IPS-NIHi7 (cell line): Measurements from ENCODE around the gene DENND2A.
"Not testable (repeated sequence)": the region's sequence is repeated elsewhere in the genome, so short reads cannot be mapped to it uniquely, and the experiment has no call there.

Experiments used
- DNase-seq: peaks from one replicate; pipeline ENCODE4 v3.0.0; 2012; ENCODE audit warnings: mixed read lengths; ENCODE audit errors: extremely low spot score

DENND2A gene

DNA sequence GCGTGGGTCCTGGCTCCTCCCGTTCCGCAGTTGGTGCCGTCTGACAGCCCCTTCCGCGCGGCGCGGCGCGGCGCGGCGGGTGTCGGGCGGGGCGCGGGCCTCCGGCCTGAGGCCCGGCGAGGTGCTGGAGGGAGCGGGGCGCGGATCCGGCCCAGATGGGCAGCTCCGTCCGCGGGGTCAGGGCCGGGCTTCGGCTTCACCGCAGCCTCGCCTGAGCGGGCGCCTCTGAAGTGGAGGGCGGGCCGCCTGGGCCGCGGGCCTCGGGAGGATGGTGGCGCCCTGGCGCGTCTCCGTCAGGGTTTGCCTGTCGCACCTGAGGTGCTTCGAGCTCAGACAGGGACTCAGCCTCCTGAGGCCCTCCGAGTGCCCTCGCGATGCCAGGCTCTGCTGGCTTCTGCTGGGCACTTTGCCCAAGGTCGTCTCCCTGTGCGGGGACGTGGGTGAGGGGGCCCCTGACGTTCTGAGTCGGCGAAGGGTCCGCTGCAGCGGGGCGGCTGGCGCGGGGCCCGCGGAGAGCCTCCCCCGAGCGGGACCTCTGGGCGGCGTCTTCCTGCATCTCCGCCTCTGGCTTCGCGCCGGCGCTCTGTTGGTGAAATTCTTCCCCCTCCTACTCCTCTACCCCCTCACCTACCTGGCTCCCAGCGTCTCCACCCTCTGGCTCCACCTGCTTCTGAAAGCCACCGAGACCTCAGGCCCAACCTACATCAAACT is 32.6 kb upstream of the DENND2A start:
- peak; percentile 77 for DNase-seq

DNA sequence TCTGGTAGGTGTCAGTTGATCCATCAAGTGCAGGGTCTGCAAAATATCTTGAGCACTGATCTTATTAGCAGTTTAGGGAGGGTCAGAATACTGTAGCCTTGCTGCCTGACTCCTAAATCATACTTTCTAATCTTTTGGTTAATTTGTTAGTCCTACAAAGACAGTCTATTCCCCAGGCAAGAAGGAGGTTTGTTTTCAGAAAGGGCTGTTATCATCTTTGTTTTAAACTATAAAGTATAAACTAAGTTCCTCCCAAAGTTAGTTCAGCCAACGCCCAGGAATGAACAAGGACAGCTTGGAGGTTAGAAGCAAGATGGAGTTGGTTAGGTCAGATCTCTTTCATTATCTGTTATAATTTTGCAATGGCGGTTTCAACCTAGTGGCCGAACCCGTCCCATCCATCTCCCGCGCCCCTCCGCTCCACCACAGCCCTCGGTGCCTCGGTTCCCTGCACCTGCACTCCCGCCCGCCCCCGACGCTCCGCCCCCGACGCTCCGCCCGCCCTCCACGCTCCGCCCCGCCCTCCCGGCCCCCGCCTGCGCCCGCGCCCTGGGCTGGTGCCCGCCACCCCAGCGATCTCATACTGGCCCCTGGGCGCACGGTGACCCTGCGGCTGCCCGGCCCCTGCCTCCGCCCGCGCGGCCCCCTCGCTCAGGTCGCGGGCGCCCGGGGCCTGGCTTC is 31.9 kb upstream of the DENND2A start, which contains the start of gene ADCK2:
TSS of gene ADCK2 (plus strand) at position 564 of the 681 bp plus-strand sequence. CDS start 386 bp downstream, outside the sequence.
- DNase-seq: peak; percentile 94

DNA sequence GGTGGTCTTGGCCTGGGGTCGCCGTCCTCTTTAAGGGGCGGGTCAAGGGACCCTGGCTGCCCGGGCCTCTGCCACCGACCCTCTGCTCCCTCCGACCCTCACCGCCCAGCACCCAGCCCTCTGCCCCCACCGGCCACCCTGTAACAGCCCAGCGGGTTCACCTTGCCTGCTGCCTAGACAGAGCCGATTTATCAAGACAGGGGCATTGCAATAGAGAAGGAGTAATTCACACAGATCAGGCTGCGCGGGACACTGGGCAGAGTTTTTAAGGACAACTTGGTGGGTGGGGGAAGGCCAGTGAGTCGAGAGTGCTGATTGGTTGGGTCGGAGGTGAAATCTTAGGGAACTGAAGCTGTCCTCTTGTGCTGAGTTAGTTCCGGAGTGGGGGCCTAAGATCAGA is 31.4 kb upstream of the DENND2A start:
- DNase-seq: no peak

DNA sequence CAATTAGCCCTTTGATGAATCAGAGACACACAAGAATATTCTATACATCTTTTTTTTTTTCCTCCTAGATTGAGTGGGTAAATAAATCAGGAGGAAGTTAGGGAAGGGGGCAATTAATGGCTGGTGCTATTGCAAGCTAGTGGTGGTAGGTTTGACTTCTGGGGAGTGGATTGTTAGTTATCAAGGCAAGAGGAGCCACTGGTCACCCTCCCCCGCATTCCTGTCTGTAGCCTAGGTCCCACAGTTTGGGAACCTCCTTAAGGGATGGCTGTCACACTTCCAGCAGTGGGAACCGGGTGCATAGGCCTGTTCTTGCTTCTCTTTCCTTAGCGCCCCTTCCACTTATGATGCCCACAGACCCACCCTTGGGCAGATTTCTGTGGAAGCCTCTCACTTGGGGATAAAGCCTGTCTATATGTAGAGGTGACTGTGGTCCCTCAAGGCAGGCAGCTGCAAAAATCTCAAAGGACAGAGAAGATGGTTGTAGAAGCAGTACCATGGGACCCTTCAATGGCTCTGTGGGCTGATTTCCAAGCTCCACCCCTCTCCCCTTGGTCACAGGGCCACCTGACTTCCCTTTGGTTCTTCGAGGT is 29.8 kb upstream of the DENND2A start:
- DNase-seq: no peak

DNA sequence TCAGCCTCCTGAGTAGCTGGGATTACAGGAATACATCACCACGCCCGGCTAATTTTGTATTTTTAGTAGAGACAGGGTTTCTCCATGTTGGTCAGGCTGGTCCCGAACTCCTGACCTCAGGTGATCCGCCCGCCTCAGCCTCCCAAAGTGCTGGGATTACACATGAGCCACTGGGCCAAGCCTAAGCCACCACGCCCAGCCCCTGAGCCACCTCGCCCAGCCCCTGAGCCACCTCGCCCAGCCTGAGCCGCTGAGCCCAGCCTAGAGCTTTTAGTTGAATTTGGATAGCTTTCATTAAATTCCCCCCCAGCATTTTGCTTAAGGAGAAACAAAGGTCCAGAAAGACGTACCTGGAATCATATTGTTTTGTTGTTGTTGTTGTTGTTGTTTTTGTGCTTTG is 29.2 kb upstream of the DENND2A start:
- DNase-seq: not testable (repeated sequence)

DNA sequence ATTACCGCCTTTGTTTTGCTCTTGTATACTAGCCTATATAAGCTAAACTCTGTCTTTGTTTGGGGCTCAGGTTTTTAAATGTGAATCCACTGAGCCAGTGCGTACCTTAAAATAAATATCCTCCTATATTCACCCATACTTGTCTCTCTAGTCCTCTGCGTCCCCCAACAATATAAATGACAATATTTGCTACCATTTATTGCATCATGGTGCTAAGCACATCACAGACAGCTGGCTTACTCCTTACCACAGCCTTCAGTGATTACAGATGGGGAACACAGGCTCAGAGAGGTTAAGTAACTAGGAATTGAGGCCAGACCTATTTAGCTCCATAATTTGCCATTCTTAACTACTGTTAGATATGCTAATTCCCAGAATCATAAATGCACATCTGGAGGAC is 28.7 kb upstream of the DENND2A start:
- no peak for DNase-seq

DNA sequence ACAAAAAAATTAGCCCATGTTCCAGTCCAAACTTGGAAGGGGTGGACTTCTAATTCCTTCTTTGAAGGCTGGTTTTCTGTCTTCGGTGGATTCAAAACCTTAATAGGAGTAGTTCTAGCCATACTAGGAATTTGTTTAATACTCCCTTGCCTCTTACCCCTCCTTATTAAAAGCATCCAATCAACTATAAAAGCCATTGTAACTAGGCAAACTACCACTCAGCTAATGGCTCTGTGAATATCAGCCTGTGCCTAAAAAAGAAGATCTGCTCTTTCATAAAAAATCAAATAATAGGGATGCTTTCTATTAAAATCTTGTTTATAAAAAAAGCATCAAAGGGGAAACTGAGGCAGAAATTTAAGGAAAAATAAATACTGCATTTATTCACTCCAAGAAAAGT is 28.0 kb upstream of the DENND2A start:
- no peak for DNase-seq

DNA sequence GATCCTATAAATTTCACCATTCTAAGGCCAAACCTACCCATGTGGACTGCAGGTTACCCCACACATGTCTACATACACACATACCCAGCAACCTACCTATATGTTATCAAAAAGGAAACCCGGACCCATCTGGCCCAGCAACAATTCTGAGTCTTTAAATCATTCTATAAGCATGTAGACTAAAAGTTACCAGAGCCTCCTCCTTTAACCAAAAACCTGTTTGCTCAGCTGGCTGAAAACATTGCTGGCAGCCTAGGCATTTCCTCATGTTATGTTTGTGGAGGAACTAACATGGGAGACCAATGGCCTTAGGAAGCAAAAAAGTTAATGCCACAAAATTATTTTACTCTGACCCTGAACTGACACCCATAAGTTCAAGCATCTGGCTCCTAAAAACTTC is 26.9 kb upstream of the DENND2A start:
- DNase-seq: no peak

DNA sequence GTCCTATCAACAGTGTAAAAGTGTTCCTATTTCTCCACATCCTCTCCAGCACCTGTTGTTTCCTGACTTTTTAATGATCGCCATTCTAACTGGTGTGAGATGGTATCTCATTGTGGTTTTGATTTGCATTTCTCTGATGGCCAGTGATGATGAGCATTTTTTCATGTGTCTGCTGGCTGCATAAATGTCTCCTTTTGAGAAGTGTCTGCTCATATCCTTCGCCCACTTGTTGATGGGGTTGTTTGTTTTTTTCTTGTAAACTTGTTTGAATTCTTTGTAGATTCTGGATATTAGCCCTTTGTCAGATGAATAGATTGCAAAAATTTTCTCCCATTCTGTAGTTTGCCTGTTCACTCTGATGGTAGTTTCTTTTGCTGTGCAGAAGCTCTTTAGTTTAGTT is 22.3 kb upstream of the DENND2A start:
- not testable (repeated sequence) for DNase-seq

DNA sequence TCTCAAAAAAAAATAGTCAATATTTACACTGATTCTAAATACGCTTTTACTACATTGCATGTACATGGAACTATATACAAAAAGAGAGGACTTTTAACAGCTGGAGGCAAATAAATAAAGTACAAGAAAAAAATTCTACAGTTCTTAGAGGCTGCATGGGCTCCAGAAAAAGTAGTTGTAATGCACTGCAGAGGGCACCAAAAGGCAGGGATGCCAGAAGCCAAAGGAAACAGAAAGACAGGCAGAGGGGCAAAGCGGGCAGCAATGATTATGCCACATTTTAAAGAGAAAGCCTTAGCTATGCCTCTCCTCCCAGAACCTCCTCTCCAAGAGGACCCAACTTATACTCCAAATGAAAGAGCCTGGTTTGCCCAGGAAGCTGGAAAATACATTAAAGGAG is 20.5 kb upstream of the DENND2A start:
- no peak for DNase-seq

DNA sequence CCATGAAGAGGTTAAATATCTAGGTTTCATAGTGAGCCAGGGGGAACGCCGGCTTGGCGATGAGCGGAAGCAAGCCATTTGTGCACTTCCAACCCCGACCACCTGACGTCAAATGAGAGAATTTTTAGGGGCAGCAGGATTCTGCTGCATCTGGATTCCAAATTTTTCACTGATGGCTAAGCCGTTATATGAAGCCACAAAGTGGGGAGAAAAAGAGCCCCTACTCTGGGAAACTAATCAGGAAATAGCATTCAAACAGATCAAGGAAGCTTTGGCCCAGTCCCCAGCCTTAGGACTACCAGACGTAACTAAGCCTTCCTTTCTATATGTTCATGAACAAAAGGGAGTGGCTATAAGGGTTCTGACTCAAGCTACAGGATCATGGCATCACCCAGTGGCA is 19.2 kb upstream of the DENND2A start:
- no peak for DNase-seq

DNA sequence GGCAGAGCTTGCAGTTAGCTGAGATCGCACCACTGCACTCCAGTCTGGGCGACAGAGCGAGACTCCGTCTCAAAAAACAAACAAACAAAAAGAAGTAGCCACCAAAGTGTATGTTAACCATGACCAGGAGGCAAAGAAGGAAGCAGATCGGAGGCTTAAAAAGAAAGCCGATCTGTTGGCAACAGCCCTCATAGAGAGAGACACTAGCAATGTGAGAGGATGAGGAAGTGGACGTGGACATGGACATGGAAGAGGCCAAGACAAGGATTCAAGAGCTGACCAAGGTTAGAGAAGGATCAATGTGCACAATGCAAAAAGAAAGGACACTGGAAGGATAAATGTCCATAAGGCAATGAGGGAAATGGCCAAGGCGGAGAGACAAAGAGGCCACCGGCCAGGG is 17.3 kb upstream of the DENND2A start:
- no peak for DNase-seq

DNA sequence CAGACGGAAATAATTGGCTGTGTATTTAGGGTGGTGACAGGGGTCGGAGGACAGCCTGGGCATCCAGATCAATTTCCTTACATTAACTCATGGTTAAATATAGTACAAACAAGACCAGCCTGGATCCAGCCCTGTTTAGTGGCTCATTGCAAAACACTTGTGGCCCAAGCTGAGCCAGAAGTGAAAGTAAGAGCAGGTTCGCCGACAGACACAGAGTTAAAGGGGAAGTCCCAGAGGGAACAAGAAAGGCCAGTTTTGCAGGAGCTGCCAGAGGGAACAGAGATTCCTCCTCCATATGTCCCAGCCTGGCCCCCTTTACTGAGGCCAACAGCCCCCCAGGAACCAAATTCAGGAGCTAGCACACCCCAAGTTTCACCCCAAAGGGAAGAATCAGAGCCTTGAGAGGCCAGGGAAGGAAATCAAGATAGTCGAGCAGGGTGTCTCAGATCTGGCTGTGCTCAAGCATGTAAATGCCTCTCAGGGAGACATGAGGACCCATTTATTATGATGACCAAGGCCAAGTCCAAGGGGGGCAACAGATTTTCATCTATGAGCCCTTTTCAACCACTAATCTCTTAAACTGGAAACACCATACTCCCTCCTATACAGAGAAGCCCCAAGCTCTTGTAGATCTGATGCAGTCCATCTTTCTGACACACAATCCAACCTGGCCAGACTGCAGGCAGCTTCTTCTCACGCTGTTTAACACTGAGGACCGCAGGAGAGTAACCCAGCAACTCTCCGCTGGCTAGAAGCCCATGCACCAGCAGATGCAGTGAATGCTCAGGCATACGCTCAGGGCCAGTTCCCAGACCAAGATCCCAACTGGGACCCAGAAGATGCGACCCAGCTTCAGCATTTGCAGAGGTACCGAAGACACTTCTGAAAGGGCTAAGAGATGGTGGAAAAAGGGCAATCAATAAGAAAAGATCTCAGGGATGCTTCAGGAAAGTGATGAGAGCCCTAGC is 16.2 kb upstream of the DENND2A start:
- DNase-seq: no peak

DNA sequence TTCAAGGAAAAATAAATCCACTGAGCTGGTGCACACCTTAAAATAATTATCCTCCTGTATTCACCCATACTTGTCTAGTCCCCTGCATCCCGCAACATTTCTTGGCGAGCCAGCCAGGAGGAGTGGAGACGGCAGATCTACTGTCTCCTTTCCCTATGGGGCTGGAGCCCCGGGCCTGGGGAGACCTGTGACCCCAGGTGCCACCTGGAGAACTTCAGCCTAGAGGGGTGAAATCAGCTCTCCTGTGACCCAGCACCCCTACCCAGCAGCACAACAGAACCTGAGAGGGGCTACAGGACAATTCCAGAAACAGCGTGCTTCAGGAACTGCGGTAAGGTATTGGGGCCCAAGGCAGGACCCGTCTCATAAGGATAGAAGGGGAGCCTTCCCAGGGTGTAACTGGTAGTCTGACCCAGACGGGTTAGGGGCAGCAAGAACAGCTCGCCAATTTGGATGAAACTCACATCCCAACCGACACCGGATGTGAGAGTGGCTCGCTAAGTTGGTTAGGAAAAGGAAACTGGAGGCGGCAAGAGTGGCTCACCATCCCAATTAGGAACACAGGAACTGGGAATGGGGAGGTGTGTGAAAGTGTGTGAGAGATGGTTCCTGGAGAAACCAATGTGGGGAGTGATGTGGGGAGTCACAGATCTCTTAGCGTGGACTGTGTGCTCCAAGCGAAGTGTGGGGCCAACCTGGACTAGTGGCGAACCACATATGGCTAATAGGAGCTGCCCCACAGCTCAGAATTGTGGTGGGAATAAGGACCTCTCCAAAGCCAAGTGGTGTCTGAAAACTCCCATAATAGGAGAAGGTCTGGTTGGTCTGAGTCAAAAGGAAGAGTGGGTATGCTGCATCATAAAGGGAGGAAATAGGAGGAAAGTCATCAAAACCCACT is 15.1 kb upstream of the DENND2A start:
- DNase-seq: no peak

DNA sequence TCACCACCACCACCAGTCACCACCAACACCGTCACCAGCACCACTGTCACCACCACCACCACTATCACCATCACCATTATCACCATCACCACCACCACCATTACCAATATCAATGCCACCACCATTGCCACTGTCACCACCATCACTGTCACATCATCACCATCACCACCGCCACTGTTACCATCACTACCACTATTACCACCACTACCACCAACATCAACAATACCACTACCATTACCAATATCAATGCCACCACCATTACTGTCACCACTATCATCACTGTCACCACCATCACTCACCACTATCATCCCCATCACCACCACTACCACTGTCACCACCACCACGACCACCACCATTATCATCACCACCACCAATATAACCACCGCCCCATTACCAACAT is 14.0 kb upstream of the DENND2A start:
- DNase-seq: no peak

DNA sequence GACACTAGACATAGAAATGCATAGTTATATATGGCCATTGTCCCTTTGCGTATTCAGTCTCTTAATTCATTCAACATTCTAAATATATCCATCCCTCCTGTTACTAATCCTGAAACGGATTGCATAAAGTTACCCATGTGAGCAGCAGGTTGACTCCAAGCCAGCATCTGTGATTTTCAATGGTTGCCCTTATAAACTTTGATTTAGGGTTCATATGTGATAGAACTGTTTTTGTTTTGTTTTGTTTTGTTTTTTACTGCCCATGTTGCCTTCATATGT is 13.4 kb upstream of the DENND2A start:
- DNase-seq: no peak

DNA sequence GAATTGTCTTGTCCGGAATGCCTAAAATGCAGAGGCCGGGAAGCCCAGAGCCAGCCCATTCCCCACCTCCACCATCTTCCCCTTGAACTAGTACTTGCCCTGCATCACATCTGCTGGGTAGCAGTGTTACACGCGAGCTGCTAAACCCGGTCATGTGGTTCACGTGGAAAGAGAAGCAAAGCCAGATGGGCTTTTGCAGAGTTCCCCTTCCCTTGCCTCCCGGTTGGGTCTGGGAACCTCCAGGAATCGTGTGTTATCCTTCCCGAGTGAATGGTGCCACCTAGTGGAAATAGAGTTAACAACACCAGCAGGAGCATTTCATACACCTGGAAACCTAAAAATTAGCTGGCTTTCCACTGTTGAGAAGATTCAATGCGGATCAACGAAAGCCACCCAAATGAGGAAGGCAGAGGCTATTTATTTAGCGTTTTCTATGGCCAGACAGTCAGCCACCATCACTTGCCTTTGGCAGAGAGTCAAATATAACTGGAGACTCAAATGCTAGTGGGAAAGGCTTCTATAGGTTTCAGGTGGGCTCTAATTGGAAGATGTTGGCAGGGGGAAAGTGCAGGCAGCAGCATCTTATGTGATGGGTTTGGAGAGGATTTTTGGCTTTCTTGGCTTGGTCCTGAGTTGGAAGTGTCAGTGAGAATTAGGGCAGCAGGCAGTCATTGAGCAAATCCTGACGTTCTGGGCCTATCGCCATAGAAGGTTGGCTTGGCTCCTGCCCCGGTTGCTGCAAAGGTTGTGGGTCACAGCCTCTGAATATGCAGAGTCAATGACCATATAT is 12.9 kb upstream of the DENND2A start:
- DNase-seq: peak; percentile 84

DNA sequence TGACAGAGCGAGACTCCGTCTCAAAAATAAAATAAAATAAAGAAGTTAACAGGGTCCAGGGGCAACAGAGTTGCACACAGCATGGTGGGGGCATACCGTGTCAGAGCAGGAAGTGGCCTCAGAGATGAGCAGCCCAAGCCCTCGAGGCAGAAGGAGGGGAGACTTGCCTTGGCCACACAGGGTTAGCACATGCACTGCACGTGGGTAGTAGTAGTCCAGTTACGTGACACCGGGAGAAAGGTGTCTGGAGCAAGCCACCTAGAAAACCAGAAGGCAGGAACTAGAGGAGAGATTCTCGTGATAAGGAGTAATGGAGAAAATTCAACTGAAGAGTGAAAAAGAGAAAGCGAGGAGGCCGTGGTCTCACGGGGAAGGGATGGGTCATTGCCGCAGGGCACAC is 9.8 kb upstream of the DENND2A start:
- no peak for DNase-seq

DNA sequence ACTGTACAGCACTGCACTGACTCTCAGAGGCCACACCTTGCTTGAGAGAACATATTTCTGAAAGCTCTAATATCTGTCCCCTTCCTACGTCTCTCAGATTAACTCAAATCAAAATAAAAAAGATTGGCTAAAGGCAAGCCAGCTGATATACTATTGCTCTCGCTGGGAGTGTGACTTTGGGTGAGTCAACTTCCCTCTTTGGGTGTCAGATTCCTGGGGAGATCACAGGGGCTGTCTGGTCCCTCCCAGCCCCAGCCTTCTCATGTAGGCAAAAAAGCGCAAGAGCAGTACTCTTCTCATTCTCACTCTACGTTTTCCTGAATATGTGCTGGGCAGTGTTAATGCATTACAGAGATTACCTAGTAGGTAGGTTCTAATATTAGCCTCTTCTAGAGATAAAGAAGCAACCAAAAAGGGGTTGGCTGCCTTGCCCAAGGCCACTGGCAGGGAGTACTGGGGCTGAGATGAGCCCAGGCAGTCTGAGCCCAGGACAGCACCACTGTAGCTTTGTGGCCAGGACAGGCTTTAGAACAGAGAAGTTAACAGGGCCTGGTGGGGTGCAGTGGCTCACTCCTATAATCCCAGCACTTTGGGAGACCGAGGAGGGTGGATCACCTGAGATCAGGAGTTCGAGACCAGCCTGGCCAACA is 9.1 kb upstream of the DENND2A start:
- no peak for DNase-seq
